ENCODE measurements around the gene PLGRKT.
"Not testable (repeated sequence)": the region's sequence is repeated elsewhere in the genome, so short reads cannot be mapped to it uniquely, and the experiment has no call there.

The PLGRKT gene

GRCh38 chr9:5437254-5438216 is at the start of gene PLGRKT:
Gene PLGRKT, minus strand, starts transcription at chr9:5437925. Its CDS starts 5,948 bp downstream, at chr9:5431977.
- peak within 1 kb of the TSS; percentile 81 for H3K4me3 ChIP-seq (ENCODE audit: low read length)
- no peak for TF ChIP-seq ZNF274 (IDR thresholded peaks at IDR 0.05; ENCODE audit: low read depth, low read length)

- no peak for TF ChIP-seq ZNF274 (IDR thresholded peaks at IDR 0.05; ENCODE audit: low read depth, low read length)
- H3K4me3 ChIP-seq (ENCODE audit: low read length), result no peak overlapping the region
These were observed 49.3 kb upstream of the PLGRKT start for GRCh38 chr9:5486988-5487387.

GRCh38 chr9:5485378-5486085 is 47.8 kb upstream of the PLGRKT start:
- no peak for TF ChIP-seq ZNF274 (IDR thresholded peaks at IDR 0.05; ENCODE audit: low read depth, low read length)
- no peak overlapping the region for H3K4me3 ChIP-seq (ENCODE audit: low read length)

GRCh38 chr9:5483306-5483705 is 45.6 kb upstream of the PLGRKT start:
- H3K4me3 ChIP-seq (ENCODE audit: low read length), result no peak overlapping the region
- TF ChIP-seq ZNF274 (IDR thresholded peaks at IDR 0.05; ENCODE audit: low read depth, low read length), result no peak

- TF ChIP-seq ZNF274 (IDR thresholded peaks at IDR 0.05; ENCODE audit: low read depth, low read length), result no peak
These were observed 44.5 kb upstream of the PLGRKT start for GRCh38 chr9:5482194-5482593.

GRCh38 chr9:5481322-5482040 is 43.8 kb upstream of the PLGRKT start:
- H3K4me3 ChIP-seq (ENCODE audit: low read length), result no peak overlapping the region
- no peak for TF ChIP-seq ZNF274 (IDR thresholded peaks at IDR 0.05; ENCODE audit: low read depth, low read length)

More at GRCh38 chr9:5482194-5482593, 44.5 kb upstream of the PLGRKT start:
- H3K4me3 ChIP-seq (ENCODE audit: low read length), result no peak overlapping the region

- no peak for TF ChIP-seq ZNF274 (IDR thresholded peaks at IDR 0.05; ENCODE audit: low read depth, low read length)
- no peak overlapping the region for H3K4me3 ChIP-seq (ENCODE audit: low read length)
These were observed 43.2 kb upstream of the PLGRKT start for GRCh38 chr9:5480919-5481318.

GRCh38 chr9:5479994-5480694 is 42.4 kb upstream of the PLGRKT start:
- H3K4me3 ChIP-seq (ENCODE audit: low read length), result no peak overlapping the region
- no peak for TF ChIP-seq ZNF274 (IDR thresholded peaks at IDR 0.05; ENCODE audit: low read depth, low read length)

GRCh38 chr9:5478206-5478605 is 40.5 kb upstream of the PLGRKT start:
- H3K4me3 ChIP-seq (ENCODE audit: low read length), result no peak overlapping the region
- no peak for TF ChIP-seq ZNF274 (IDR thresholded peaks at IDR 0.05; ENCODE audit: low read depth, low read length)

- H3K4me3 ChIP-seq (ENCODE audit: low read length), result not testable (repeated sequence)
These were observed 37.9 kb upstream of the PLGRKT start for GRCh38 chr9:5475611-5476010.

- no peak overlapping the region for H3K4me3 ChIP-seq (ENCODE audit: low read length)
- no peak for TF ChIP-seq ZNF274 (IDR thresholded peaks at IDR 0.05; ENCODE audit: low read depth, low read length)
These were observed 33.1 kb upstream of the PLGRKT start for GRCh38 chr9:5470816-5471215.

GRCh38 chr9:5470122-5470521 is 32.4 kb upstream of the PLGRKT start:
- TF ChIP-seq ZNF274 (IDR thresholded peaks at IDR 0.05; ENCODE audit: low read depth, low read length), result no peak
- H3K4me3 ChIP-seq (ENCODE audit: low read length), result no peak overlapping the region

GRCh38 chr9:5468850-5469249 is 31.1 kb upstream of the PLGRKT start:
- no peak for TF ChIP-seq ZNF274 (IDR thresholded peaks at IDR 0.05; ENCODE audit: low read depth, low read length)
- H3K4me3 ChIP-seq (ENCODE audit: low read length), result no peak overlapping the region

GRCh38 chr9:5466766-5467165 is 29.0 kb upstream of the PLGRKT start:
- no peak overlapping the region for H3K4me3 ChIP-seq (ENCODE audit: low read length)
- TF ChIP-seq ZNF274 (IDR thresholded peaks at IDR 0.05; ENCODE audit: low read depth, low read length), result no peak
